D341Med (cell line): ENCODE measurements around the gene PPP4R2.
"Not testable (repeated sequence)": the region's sequence is repeated elsewhere in the genome, so short reads cannot be mapped to it uniquely, and the experiment has no call there.

Source experiments
- DNase-seq: peaks from one replicate; pipeline ENCODE4 v3.0.0; 2012; ENCODE audit warnings: low spot score

Gene PPP4R2

GRCh38 chr3:72977060-72977808, 19.4 kb upstream of the PPP4R2 start:
- no peak for DNase-seq

GRCh38 chr3:72982609-72983366, 13.8 kb upstream of the PPP4R2 start:
- no peak for DNase-seq

GRCh38 chr3:72985576-72985975, 11.0 kb upstream of the PPP4R2 start:
- DNase-seq, result no peak

GRCh38 chr3:72990701-72991395, 5.8 kb upstream of the PPP4R2 start:
- DNase-seq, result no peak

- no peak for DNase-seq
These were observed 5.1 kb upstream of the PPP4R2 start for GRCh38 chr3:72991522-72991921.

GRCh38 chr3:72993391-72993790, 3.2 kb upstream of the PPP4R2 start:
- DNase-seq, result no peak

- no peak for DNase-seq
These were observed 1.3 kb upstream of the PPP4R2 start for GRCh38 chr3:72995337-72995736.

GRCh38 chr3:72996121-72996472, 514 bp upstream of the PPP4R2 start:
- DNase-seq, result no peak

GRCh38 chr3:72997421-72997961, 880 bp downstream of the PPP4R2 start:
- DNase-seq, result peak; percentile 50

- no peak for DNase-seq
These were observed 1.9 kb downstream of the PPP4R2 start for GRCh38 chr3:72998466-72998865.

GRCh38 chr3:72999951-73000350, 3.3 kb downstream of the PPP4R2 start:
- DNase-seq, result no peak

GRCh38 chr3:73003050-73003449, 6.4 kb downstream of the PPP4R2 start:
- not testable (repeated sequence) for DNase-seq

- no peak for DNase-seq
These were observed 7.7 kb downstream of the PPP4R2 start for GRCh38 chr3:73004316-73004715.

- DNase-seq, result no peak
These were observed 11.5 kb downstream of the PPP4R2 start for GRCh38 chr3:73007992-73008712.

- DNase-seq, result no peak
These were observed 12.4 kb downstream of the PPP4R2 start for GRCh38 chr3:73009008-73009407.

- DNase-seq, result no peak
These were observed 13.1 kb downstream of the PPP4R2 start for GRCh38 chr3:73009750-73010149.

- no peak for DNase-seq
These were observed 13.5 kb downstream of the PPP4R2 start for GRCh38 chr3:73010158-73010557.

- DNase-seq, result no peak
These were observed 21.7 kb downstream of the PPP4R2 start for GRCh38 chr3:73018298-73018697.

- no peak for DNase-seq
These were observed 22.3 kb downstream of the PPP4R2 start for GRCh38 chr3:73018790-73019441.

GRCh38 chr3:73021301-73021835, 24.8 kb downstream of the PPP4R2 start:
- DNase-seq, result no peak

- DNase-seq, result no peak
These were observed 28.2 kb downstream of the PPP4R2 start for GRCh38 chr3:73024836-73025235.
